Amniotic epithelial cell (primary cell): ENCODE data around the gene FLYWCH1.

Experiments used
- DNase-seq: peaks from one replicate; pipeline ENCODE4 v3.0.0-alpha.2; 2010; ENCODE audit warnings: low read depth

Gene FLYWCH1

GRCh38 chr16:2983706-2984136 lies 72.0 kb downstream of the FLYWCH1 start:
- DNase-seq, result peak; percentile 62

- no peak for DNase-seq
Observed at GRCh38 chr16:2985462-2985861, 73.7 kb downstream of the FLYWCH1 start.

- DNase-seq, result no peak
Observed at GRCh38 chr16:2985893-2986355, 74.2 kb downstream of the FLYWCH1 start.

GRCh38 chr16:2986623-2987188 lies 75.0 kb downstream of the FLYWCH1 start:
- no peak for DNase-seq

GRCh38 chr16:2987286-2987685 lies 75.6 kb downstream of the FLYWCH1 start:
- no peak for DNase-seq

GRCh38 chr16:2987833-2988232 lies 76.1 kb downstream of the FLYWCH1 start:
- no peak for DNase-seq

GRCh38 chr16:2988590-2989099 lies 76.9 kb downstream of the FLYWCH1 start:
- DNase-seq, result no peak

GRCh38 chr16:2990891-2991290 lies 79.2 kb downstream of the FLYWCH1 start:
- DNase-seq, result no peak

GRCh38 chr16:2991566-2992261 lies 80.0 kb downstream of the FLYWCH1 start:
- no peak for DNase-seq

GRCh38 chr16:2992383-2993081 lies 80.8 kb downstream of the FLYWCH1 start:
- DNase-seq, result no peak

- DNase-seq, result no peak
Observed at GRCh38 chr16:2996298-2996697, 84.6 kb downstream of the FLYWCH1 start.

- no peak for DNase-seq
Observed at GRCh38 chr16:2999929-3000328, 88.2 kb downstream of the FLYWCH1 start.

GRCh38 chr16:3000540-3000939 lies 88.8 kb downstream of the FLYWCH1 start:
- no peak for DNase-seq
